Stomach smooth muscle (tissue), 2 donors: Measurements from ENCODE around the gene TNP2.
"Not testable (repeated sequence)": the region's sequence is repeated elsewhere in the genome, so short reads cannot be mapped to it uniquely, and the experiment has no call there.

Experiments used
- H3K27ac ChIP-seq: one replicate; pipeline ENCODE4 v1.7.0; 2013; ENCODE audit warnings: mild to moderate bottlenecking, low read length, inconsistent platforms
- H3K27me3 ChIP-seq, 2 donors: one replicate each; pipeline ENCODE4 v1.7.0; 2013; ENCODE audit warnings: low read length in 2 of 2; ENCODE audit not compliant: insufficient read depth in 2 of 2, control insufficient read depth in 1 of 2
- H3K36me3 ChIP-seq, 2 donors: one replicate each; pipeline ENCODE4 v1.7.0; 2013; ENCODE audit warnings: low read length in 2 of 2; ENCODE audit not compliant: control insufficient read depth in 2 of 2, insufficient read depth in 2 of 2
- H3K4me1 ChIP-seq: one replicate; pipeline ENCODE4 v1.7.0; 2013; ENCODE audit warnings: low read length; ENCODE audit not compliant: control insufficient read depth, insufficient read depth
- H3K4me3 ChIP-seq, 2 donors: one replicate each; pipeline ENCODE4 v1.7.0; 2013; ENCODE audit warnings: low read length in 2 of 2
- H3K9ac ChIP-seq, 2 donors: one replicate each; pipeline ENCODE4 v1.7.0; 2013; ENCODE audit warnings: low read length in 2 of 2, mild to moderate bottlenecking in 1 of 2
- H3K9me3 ChIP-seq, 2 donors: one replicate each; pipeline ENCODE4 v1.7.0; 2013; ENCODE audit warnings: low read length in 2 of 2; ENCODE audit not compliant: control insufficient read depth in 2 of 2
- donor health status: healthy.
- donor health status: Pancreatic carcinoma.

The TNP2 gene

GRCh38 chr16:11290102-11290893, 21.2 kb upstream of the TNP2 start:
- Histone ChIP-seq H3K9ac (no peak overlapping the region), H3K9me3 (no peaks in the 10 kb centered on the region)

GRCh38 chr16:11289696-11290095, 20.6 kb upstream of the TNP2 start:
- H3K4me3 ChIP-seq, H3K4me1 ChIP-seq, H3K36me3 ChIP-seq, H3K27me3 ChIP-seq, H3K9me3 ChIP-seq, H3K27ac ChIP-seq, H3K9ac ChIP-seq: not testable (repeated sequence)

More at GRCh38 chr16:11290102-11290893, 21.2 kb upstream of the TNP2 start:
- peaks cover 0 to 2% of the 10 kb centered on the region in 2 donors for H3K27me3 ChIP-seq
- H3K36me3 ChIP-seq, result no peaks in the 10 kb centered on the region
- no peak overlapping the region for H3K27ac ChIP-seq
- H3K4me1 ChIP-seq, result no peaks in the 10 kb centered on the region
- no peak overlapping the region for H3K4me3 ChIP-seq

GRCh38 chr16:11289202-11289601, 20.1 kb upstream of the TNP2 start:
- Histone ChIP-seq H3K36me3 (no peaks in the 10 kb centered on the region), H3K4me1 (no peaks in the 10 kb centered on the region), H3K4me3 (no peak overlapping the region), H3K27ac (no peak overlapping the region), H3K27me3 (peaks cover 0 to 2% of the 10 kb centered on the region in 2 donors), H3K9ac (no peak overlapping the region), H3K9me3 (no peaks in the 10 kb centered on the region)

- H3K4me1 ChIP-seq, result no peaks in the 10 kb centered on the region
- no peak overlapping the region for H3K4me3 ChIP-seq
- no peak overlapping the region for H3K9ac ChIP-seq
- H3K36me3 ChIP-seq, result no peaks in the 10 kb centered on the region
- peaks cover 0 to 2% of the 10 kb centered on the region in 2 donors for H3K27me3 ChIP-seq
- no peak overlapping the region for H3K27ac ChIP-seq
- no peaks in the 10 kb centered on the region for H3K9me3 ChIP-seq
These were observed 16.7 kb upstream of the TNP2 start for GRCh38 chr16:11285842-11286241.

- Histone ChIP-seq H3K27me3 (no peaks in the 10 kb centered on the region), H3K27ac (no peak overlapping the region), H3K9me3 (no peaks in the 10 kb centered on the region), H3K9ac (no peak overlapping the region), H3K4me3 (no peak overlapping the region), H3K4me1 (no peaks in the 10 kb centered on the region), H3K36me3 (no peaks in the 10 kb centered on the region)
These were observed 14.7 kb upstream of the TNP2 start for GRCh38 chr16:11283820-11284248.

- Histone ChIP-seq H3K27me3 (no peaks in the 10 kb centered on the region), H3K9me3 (no peaks in the 10 kb centered on the region), H3K27ac (no peak within 1 kb of the TSS), H3K4me1 (no peaks in the 10 kb centered on the region), H3K4me3 (no peak within 1 kb of the TSS), H3K9ac (no peak within 1 kb of the TSS), H3K36me3 (no peaks in the 10 kb centered on the region)
These were observed 11.7 kb upstream of the TNP2 start, which contains the start of gene PRM1 for GRCh38 chr16:11280616-11281522. TSS of gene PRM1 (minus strand) at chr16:11281330. CDS start at chr16:11281238, 92 bp downstream.

GRCh38 chr16:11278681-11279628, 9.8 kb upstream of the TNP2 start:
- Histone ChIP-seq H3K9me3 (no peaks in the 10 kb centered on the region), H3K27me3 (no peaks in the 10 kb centered on the region), H3K4me1 (no peaks in the 10 kb centered on the region), H3K4me3 (no peak overlapping the region), H3K9ac (no peak overlapping the region), H3K36me3 (no peaks in the 10 kb centered on the region), H3K27ac (no peak overlapping the region)

GRCh38 chr16:11277607-11278337, 8.6 kb upstream of the TNP2 start:
- H3K9me3 ChIP-seq, result no peaks in the 10 kb centered on the region
- no peak overlapping the region for H3K27ac ChIP-seq
- no peak overlapping the region for H3K4me3 ChIP-seq
- no peak overlapping the region for H3K9ac ChIP-seq
- H3K4me1 ChIP-seq, result no peaks in the 10 kb centered on the region
- no peaks in the 10 kb centered on the region for H3K27me3 ChIP-seq
- H3K36me3 ChIP-seq, result no peaks in the 10 kb centered on the region

GRCh38 chr16:11276896-11277593, 7.9 kb upstream of the TNP2 start:
- H3K9ac ChIP-seq, result no peak overlapping the region
- H3K27me3 ChIP-seq, result no peaks in the 10 kb centered on the region
- no peak overlapping the region for H3K27ac ChIP-seq
- no peaks in the 10 kb centered on the region for H3K9me3 ChIP-seq
- no peaks in the 10 kb centered on the region for H3K4me1 ChIP-seq
- H3K4me3 ChIP-seq, result no peak overlapping the region
- H3K36me3 ChIP-seq, result no peaks in the 10 kb centered on the region
